NCI-H345 (cell line): ENCODE measurements around the gene UCHL5.

Experiments
- DNase-seq: peaks from one replicate; lab custom pipeline; 2025; lab: John Stamatoyannopoulos, UW

Gene UCHL5, protein sequence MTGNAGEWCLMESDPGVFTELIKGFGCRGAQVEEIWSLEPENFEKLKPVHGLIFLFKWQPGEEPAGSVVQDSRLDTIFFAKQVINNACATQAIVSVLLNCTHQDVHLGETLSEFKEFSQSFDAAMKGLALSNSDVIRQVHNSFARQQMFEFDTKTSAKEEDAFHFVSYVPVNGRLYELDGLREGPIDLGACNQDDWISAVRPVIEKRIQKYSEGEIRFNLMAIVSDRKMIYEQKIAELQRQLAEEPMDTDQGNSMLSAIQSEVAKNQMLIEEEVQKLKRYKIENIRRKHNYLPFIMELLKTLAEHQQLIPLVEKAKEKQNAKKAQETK

DNA sequence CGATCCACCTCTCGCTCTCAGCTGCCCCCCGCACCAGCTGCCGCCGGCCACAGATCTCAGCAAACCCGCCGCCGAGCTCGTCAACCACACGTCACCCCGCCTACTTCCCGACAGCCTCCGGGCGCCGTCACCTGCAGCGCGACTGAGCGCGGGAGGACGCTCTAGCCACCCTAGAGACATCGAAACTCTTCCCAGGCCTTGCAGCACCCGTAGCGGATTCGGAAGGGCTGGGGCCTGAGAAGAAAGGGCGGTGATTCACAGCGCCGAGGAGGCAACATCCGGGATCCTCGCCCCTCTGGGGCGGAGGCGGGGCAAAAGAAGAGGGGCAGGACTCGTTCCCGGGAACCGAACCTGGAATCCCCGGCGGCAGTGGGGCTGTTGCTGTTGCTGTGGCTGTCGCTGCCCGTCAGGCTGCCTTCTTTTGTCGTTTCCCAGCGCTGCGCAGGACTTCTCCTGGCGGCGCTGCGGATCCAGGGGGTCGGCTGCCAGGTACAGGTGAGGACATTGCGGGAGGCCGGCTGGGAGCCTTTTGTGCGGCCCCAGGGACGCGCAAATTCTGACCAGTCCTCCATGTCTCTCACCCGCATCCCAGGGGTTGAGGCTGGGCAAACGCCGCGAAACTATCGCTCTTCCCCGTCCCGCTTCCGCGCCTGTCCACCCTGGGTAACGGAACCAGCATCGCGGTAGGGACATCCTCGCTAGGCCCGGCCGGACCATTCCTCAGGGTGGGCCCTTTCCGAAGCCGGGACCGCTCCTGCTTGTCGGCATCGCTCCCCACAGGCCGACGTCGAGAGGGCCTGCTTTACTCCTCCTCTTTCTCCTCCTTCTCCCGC lies at the start of gene UCHL5, which contains the start of gene RO60:
UCHL5 (minus strand) TSS at position 79 of the 833 bp plus-strand sequence. CDS start 100 bp downstream, outside the sequence.
RO60 (plus strand) TSS at position 331 of the 833 bp plus-strand sequence. CDS start 9,443 bp downstream, outside the sequence.
- DNase-seq: peak; percentile 98

DNA sequence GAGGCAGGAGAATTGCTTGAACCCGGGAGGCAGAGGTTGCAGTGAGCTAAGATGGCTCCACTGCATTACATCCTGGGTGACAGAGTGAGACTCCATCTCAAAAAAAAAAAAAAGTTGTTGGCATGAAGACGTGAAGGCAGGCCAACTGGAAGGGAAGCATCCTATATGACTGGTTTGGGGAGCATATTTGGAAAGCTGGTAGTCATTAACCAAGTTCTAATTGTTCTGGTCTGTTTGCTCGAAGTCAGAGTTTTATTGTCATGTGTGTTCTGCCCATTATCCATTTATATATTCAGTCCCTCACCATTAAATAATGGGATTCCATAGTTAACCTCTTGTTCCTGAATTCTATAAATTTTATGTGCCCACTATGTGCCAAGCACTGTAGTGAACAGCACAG lies 49.3 kb upstream of the UCHL5 start:
- DNase-seq: no peak

DNA sequence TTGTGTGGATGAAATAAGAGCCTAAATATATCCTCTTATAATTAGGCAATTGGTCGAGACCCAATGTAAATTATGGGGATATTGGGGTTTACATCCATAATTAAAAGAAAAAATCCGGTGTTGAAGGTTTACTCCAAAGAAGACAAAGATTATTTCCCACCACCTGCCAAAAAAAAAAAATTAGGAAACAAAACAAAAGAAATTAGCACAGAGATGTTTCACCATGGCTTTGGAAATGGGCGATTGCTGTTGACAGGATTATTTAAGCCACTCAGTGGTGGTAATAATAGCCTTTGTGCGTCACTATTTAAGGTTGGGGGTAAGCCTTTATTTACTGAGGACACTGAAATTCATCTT lies 46.6 kb upstream of the UCHL5 start:
- no peak for DNase-seq

DNA sequence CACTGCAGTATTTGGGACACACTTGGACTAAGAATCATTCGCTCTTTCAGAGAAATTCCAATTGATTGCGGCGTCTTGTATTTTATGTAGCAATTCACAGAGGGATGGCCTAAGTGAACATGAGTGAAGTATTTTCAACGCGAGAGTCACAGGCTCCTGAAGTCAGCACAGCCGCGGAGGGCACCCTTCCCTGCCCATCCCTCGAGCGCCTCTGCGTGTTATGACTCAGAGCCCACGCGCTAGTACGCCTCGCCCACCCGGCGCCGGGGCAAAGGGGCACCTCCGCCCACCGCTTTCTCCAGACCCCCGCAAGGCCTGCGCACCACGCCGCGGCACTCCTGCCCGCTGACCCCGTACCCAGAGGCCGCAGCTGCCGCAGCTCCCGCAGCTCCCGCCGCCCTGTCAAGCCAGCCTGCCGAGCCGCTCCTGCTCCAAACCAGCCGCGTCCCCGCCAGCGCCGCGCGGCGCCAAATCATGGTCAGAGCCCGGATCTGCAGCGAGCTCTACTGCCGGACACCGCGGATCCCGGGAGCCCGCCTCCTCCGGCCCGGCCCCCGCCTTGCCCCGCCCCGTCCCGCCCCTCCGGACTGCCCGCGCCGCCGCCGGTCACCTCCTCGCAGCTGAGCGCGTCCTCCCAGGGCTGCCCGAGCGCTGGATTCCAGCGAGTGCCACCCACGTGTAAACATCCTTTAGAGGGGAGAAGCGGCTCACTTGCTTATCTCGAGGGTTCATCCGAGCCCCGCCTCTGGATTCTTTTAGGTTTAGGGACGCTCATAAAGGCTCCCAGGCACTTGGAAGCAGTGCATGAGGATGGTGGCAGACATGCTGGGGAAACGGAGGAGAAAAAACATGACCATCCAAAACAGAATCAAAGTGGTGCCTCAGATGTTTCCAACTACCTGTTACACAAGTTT lies 46.0 kb upstream of the UCHL5 start, which contains the start of gene GLRX2:
GLRX2 (minus strand) TSS at position 508 of the 914 bp plus-strand sequence; CDS start at position 476, 32 bp downstream.
- peak; percentile 76 for DNase-seq

DNA sequence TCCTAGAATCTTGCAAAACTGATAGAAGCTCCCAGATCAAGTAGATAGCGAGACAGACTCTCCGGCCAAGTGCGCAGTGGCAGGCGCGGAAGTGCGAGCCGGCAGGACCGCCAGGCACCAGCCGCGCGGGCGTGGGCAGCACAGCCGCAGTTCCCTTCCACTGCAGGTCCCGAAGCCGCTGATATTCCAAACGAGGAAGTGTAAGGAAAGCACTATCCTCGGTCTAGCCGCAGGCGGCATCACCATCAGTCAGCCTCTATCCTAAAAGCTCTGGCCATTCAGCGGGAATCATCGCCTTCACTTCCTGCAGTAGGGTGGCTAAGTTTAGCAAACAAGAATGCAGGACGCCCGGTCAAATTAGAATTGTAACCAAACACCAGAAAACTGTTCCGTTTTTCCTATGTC lies 45.3 kb upstream of the UCHL5 start:
- peak; percentile 46 for DNase-seq

DNA sequence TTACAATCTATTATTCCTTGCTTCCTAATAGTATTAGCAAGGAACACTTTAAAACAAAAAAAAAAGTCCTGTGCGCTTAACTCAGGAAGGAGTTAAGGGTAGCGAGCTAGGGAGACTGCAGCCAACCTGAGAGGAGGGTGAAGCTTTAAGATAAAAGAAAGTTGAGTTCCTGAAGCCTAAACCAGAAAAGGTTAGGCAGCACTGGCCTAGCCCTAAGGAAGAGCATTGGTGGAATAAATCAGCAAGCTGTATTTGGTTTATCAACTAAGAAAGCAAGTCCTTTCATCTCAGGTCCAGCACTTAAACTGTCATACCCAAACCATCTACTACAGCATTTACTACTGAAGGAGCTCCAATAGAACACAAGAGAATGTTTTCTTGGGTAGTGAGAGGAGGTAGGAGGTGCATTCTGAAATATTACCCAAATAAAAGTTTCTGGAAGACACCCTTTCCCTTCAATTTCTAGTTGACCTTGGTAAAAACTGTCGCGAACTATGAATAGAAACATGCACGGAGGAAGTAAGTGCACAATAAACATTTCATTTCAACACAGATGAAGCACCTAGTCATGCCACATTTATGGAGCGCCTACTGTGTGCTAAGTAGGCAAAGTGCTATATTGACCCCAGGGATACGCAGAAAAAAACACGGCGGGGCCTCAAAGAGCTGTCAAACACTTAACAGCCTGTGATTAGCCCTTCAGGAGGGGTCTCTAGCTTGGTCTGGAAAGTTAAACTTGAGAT lies 44.8 kb upstream of the UCHL5 start:
- no peak for DNase-seq

DNA sequence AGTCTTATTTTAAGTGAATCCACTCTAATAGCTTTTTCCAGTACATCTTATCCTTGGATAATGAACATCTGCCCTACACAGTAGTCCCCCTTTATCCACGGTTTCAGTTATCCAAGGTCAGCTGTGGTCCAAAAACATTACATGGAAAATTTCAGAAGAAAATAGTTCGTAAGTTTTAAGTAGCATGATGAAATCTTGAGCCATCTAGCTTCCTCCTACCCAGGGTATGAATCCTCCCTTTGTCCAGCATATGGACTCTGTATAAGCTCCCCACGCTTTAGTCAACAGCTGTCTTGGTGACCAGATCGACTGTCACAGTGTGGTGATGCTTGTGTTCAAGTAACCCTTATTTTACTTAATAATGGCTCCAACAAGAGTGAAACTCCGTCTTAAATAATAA lies 43.5 kb upstream of the UCHL5 start:
- no peak for DNase-seq

DNA sequence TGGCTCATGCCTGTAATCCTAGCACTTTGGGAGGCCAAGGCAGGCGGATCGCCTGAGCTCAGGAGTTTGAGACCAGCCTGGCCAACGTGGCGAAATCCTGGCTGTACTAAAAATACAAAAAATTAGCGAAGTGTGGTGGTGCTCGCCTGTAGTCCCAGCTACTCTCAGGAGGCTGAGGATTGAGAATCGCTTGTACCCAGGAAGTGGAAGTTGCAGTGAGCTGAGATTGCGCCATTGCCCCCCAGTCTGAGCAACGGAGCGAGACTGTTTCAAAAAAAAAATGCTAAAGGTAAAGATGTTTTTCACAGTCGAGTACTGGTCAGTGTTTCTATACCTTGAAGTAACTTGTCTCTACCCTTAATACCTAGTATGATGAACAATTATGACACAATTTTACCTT lies 35.0 kb upstream of the UCHL5 start:
- DNase-seq: no peak

DNA sequence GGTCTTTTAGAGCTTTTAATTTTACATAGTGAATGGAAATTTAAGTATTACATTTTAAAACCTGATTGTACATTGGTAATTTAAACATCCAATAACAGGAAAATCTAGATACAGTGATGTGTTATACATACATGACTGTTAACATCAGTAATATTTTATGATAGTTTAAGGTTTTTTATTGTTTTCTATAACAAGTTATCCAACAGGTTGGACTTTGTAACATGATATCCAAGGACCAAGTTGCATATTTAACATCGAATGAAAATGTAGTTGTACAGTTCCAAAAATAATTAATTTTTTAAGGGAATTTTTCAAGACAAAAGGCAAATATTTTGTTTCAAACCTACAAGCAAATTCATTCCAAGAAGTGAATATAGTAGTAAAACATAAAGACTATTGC lies 31.7 kb upstream of the UCHL5 start:
- no peak for DNase-seq

DNA sequence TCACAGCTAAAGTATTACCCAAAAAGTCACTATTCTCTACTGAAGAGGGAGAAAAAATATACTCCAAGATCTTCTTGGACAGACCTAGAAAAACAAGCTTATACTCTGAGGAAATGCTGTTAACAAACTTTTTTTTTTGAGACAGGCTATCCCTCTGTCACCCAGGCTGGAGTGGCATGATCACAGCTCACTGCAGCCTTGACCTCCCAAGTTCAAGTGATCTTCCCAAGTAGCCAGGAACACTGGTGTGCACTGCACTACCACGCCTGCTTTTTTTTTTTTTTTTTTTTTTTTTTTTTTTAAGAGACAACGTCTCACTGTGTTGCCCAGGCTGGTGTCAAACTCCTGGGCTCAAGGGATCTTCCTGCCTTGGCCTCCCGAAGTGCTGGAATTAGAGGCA lies 28.7 kb upstream of the UCHL5 start:
- DNase-seq: no peak

DNA sequence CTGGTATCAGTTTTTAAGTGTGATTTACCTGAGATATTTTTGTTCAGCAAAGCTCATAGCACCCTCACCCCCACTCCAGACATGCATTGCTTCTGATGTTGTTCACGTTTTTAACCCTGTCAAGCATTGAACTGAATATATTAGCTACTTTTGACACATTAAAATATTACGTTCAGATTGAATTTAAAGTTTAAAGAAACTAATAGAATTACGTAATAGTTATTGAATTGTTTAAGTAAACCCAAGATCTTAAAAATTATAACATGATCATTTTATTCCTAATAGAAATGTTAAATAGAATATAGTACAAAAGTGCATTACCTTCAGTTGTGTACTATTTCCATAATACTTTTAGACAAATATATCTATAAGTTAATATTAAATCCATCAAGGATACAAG lies 27.2 kb upstream of the UCHL5 start:
- no peak for DNase-seq

DNA sequence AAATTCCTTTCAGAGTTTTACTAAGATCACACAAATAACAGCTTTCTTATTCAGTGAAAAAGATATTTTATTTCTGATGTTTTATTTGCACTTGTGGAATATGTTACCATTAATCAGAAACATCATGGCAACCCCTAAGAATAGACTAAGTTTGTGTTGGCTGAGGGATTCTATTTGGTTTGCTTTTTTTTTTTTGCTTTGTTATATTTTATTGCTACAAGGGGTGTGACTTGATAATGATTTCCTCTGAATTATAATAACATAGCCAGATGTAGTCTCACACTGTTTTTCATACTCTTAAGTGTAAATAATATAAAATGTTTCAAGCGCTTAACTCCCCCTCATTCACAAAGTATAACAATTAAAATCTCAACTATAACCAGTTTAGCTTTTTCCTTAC lies 26.1 kb upstream of the UCHL5 start:
- no peak for DNase-seq

DNA sequence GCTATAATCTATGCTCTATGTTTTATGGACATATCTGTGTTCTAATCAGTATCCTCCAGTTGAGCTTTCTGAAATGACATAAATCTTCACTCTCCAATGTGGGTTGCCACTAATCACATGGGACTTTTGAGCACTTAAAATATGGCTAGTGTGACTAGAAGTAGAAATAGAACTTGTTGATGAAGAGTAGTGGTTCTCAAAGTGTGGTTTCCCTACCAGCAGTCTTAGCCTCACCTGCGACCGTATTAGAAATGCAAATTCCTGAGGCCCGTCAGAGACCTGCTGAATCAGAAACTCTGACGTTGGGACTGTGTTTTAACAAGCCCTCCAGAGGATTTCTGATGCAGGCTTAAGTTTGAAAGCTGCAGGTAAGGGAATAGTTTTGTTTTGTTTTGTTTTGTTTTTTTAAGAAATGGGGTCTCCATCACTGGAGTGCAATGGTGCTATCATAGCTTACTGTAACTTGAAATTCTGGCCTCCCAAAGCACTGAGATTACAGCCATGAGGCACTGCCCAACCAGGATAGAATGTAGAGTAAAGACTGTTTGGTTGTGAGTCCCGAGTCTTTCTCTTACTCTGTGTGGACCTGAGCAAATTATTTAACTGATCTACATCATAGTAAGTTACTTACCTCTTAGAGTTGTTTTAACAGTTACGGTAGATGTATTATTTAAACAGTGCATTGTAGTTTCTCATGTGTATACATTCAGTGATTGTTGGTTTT lies 24.4 kb upstream of the UCHL5 start:
- DNase-seq: no peak

DNA sequence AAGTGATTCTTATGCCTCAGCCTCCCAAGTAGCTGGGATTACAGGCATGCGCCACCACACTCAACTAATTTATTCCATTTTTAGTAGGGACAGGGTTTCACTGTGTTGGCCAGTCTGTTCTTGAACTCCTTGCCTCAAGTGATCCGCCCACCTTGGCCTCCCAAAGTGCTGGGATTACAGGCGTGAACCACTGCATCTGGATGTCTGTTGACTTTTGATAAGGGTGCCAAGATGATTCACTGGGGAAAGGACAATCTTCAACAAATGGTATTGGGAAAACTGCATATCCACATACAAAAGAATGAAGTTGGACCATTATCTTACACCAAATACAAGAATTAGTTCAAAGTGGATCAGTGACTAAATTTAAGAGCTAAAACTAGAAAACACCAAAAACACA lies 20.0 kb upstream of the UCHL5 start:
- no peak for DNase-seq

DNA sequence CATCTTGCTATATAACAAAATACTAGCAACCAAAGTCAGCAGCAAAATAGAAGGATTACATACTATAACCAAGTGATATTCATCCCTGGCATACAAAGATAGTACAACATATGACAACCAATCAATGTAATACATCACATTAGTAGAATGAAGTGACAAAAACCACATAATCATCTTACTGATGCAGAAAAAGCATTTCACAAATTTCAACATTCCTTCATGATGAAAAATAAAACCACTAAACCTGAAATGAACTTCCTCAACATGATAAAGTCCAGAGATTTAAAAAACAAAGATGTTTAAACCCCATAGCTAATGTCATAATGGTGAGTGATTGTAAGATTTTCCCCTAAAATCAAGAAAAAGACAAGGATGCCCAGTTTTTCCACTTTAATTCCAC lies 18.8 kb upstream of the UCHL5 start:
- DNase-seq: no peak

DNA sequence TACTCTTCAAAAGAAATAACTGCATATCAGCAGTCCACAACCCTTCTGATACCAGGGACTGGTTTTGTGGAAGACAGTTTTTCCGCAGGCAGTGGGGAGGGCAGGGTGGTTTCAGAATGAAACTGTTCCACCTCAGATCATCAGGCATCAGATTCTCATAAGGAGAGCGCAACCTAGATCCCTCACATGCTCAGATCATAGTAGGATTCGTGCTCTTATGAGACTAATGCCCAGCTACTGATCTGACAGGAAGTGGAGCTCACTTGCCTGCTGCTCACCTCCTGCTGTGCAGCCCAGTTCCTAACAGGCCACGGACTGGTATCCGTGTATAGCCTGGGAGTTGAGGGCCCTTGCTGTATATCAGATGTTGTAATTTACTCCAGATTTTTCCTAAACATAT lies 11.8 kb upstream of the UCHL5 start:
- no peak for DNase-seq

DNA sequence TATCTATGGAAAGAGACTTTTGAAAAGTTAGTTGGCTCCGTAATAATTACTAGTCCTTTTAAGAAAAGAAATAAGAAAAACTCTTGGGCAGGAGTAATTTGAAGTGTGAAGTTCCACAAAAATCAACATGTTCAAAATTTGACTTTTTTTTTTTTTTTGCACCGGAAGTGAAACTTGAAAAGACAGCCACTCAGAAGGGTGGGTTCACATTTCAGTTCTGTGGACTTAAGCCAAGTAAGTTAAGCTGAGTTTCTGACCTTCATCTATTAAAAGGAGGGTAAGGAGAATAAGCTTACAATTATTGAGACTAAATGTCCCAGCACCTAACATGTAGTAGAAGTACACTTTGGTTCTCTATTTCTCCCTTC lies 11.2 kb upstream of the UCHL5 start:
- no peak for DNase-seq

DNA sequence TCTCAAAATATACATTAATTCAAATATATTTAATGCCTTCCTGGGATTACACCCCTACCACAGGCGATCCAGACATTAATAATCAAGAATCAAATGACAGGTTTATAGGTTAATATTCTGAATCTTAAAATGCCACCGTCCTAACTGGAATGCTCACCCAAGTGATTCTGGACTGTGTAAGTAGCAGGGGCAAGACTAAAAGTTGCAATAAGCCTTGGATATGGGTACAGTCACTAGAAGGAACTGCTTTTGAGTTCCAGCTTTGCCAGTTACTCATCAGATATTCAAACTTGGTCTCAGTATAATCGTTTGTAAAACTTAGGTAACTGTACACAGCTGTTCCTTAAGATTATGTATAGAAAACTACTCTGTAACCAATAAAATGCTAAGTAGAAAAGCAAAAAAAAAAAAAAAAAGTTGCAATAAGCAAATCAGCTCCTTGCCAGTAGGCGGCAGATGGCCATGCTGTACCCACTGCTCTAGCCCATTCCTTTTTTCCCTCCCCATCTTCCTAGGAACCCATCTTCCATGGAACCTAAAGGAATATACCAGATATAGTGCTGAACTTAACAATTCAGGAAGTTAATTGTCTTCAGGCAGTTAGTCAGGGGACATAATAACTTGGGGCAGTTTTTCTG lies 10.7 kb upstream of the UCHL5 start:
- no peak for DNase-seq

DNA sequence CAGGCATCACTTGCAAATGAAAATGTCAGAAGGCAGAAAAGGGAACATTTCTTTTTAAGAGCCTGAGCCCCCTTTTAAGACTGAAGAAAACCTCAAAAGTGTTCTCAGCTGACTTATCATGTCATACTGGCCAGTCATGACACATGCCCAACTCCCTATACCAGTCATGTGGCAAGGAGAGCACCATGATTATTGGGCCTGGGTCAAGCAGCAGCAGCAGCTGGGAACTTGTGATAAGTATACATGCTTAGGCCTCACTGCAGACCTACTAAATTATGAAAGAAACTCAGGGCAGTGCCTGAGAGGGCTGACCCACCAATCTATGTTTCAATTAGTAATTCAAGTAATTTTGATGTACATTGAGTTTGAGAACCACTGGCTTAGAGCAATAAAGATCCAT lies 8.9 kb upstream of the UCHL5 start:
- no peak for DNase-seq

DNA sequence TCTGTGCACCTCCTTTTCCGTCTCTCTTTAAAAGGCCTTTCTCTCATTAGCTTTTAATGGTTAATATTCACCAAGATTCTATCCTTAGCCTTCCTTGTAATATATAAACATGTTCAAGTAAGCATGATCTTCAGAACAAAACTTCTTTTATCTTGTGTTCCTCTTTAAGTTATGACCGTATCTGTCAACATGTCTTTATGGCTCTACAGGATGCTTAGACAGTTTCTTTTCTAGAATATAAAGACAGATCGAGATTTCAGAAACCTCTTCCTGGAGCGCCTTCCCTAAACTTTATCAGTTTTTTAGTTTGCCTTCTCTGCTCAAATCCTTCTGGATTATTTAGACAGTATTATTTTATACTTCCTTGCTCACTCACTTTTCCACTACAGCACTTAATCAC lies 7.4 kb upstream of the UCHL5 start:
- no peak for DNase-seq
